ENCODE measurements around the gene TMEM69. TPM values are rescaled to one million over a fixed set of nuclear protein-coding genes. Genes with fewer than 3 reads are reported as not detected.

Gene TMEM69
- total and polyA plus RNA-seq, 10 of the 15 experiments (the other 5 are each of a cell fraction or from before 2014, with no cell fraction given), result 44.6 to 162 (median 88.8) TPM

DNA sequence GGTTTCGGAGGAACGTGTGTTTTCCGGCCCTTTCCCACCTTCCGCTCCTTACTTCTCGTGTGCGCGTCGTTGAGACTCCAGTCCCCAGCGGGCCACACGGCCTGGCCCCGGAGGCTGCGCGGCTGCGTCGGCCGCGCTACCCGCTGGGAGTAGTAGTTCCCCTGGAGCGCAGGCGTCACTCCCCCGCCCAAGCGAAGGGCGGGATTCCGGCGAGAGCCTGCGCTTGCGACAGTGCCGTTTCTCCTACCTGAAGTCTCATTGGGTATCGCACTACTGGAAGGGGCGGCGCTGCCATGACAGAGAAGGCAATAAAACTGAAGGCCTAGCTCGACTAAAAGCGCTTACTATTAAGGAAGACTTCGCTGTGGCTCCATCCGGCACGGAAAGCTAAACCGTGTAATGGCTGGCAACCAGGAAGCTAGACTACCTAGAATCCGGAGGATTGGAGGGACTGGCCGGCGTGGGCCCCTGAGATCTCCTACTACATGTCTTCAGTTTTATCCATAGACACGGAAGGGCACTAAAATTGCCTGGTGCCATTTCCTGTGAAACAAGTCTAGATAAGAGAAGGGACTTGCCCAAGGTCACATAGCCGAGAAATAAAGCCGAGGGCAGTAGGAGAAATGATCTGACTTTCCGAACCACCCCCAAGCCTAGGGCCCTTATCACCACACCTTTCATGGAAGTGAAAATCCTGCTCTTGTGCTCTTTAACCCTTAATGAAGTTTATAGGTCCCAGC is 797 bp upstream of the TMEM69 start (continued):
- TF ChIP-seq PML (IDR thresholded peaks at IDR 0.05; ENCODE audit: low read length), result peak; percentile 97
- TF ChIP-seq, protein P1, sequence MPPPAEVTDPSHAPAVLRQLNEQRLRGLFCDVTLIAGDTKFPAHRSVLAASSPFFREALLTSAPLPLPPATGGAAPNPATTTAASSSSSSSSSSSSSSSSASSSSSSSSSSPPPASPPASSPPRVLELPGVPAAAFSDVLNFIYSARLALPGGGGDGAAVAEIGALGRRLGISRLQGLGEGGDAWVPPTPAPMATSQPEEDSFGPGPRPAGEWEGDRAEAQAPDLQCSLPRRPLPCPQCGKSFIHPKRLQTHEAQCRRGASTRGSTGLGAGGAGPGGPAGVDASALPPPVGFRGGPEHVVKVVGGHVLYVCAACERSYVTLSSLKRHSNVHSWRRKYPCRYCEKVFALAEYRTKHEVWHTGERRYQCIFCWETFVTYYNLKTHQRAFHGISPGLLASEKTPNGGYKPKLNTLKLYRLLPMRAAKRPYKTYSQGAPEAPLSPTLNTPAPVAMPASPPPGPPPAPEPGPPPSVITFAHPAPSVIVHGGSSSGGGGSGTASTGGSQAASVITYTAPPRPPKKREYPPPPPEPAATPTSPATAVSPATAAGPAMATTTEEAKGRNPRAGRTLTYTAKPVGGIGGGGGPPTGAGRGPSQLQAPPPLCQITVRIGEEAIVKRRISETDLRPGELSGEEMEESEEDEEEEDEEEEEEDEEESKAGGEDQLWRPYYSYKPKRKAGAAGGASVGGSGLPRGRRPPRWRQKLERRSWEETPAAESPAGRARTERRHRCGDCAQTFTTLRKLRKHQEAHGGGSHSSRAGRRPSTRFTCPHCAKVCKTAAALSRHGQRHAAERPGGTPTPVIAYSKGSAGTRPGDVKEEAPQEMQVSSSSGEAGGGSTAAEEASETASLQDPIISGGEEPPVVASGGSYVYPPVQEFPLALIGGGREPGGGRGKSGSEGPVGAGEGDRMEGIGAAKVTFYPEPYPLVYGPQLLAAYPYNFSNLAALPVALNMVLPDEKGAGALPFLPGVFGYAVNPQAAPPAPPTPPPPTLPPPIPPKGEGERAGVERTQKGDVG (CRISPR knock-in tag; IDR thresholded peaks at IDR 0.05), result no peak
- TF ChIP-seq ZNF274 (IDR thresholded peaks at IDR 0.05; ENCODE audit: insufficient read depth, insufficient read length), result no peak
- peak; percentile 97 for TF ChIP-seq TAF1 (IDR thresholded peaks at IDR 0.05; ENCODE audit: borderline replicate concordance, low read depth, low read length)
- TF ChIP-seq, protein P2, sequence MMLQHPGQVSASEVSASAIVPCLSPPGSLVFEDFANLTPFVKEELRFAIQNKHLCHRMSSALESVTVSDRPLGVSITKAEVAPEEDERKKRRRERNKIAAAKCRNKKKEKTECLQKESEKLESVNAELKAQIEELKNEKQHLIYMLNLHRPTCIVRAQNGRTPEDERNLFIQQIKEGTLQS (IDR thresholded peaks at IDR 0.05; ENCODE audit: borderline replicate concordance, extremely low read depth, low read depth, low read length), result 0 out of 2 replicates have a peak, but pooled peaks have one; percentile 24
- TF ChIP-seq, protein P3, sequence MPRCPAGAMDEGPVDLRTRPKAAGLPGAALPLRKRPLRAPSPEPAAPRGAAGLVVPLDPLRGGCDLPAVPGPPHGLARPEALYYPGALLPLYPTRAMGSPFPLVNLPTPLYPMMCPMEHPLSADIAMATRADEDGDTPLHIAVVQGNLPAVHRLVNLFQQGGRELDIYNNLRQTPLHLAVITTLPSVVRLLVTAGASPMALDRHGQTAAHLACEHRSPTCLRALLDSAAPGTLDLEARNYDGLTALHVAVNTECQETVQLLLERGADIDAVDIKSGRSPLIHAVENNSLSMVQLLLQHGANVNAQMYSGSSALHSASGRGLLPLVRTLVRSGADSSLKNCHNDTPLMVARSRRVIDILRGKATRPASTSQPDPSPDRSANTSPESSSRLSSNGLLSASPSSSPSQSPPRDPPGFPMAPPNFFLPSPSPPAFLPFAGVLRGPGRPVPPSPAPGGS (IDR thresholded peaks at IDR 0.05; ENCODE audit: borderline replicate concordance, insufficient read depth, low read depth, low read length, poor library complexity, severe bottlenecking), result no peak
- no peak for TF ChIP-seq NFIC (IDR thresholded peaks at IDR 0.05; ENCODE audit: low read depth, low read length)
- TF ChIP-seq ZNF24 (IDR thresholded peaks at IDR 0.05), result no peak
- no peak for TF ChIP-seq ZNF217 (IDR thresholded peaks at IDR 0.05)
- TF ChIP-seq, protein P4, sequence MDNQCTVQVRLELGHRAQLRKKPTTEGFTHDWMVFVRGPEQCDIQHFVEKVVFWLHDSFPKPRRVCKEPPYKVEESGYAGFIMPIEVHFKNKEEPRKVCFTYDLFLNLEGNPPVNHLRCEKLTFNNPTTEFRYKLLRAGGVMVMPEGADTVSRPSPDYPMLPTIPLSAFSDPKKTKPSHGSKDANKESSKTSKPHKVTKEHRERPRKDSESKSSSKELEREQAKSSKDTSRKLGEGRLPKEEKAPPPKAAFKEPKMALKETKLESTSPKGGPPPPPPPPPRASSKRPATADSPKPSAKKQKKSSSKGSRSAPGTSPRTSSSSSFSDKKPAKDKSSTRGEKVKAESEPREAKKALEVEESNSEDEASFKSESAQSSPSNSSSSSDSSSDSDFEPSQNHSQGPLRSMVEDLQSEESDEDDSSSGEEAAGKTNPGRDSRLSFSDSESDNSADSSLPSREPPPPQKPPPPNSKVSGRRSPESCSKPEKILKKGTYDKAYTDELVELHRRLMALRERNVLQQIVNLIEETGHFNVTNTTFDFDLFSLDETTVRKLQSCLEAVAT (IDR thresholded peaks at IDR 0.05), result no peak; the same call in none of the 2 replicates
- TF ChIP-seq SMAD1 (IDR thresholded peaks at IDR 0.05; ENCODE audit: low read depth, partially characterized antibody), result peak; percentile 85
- TF ChIP-seq, protein P5, sequence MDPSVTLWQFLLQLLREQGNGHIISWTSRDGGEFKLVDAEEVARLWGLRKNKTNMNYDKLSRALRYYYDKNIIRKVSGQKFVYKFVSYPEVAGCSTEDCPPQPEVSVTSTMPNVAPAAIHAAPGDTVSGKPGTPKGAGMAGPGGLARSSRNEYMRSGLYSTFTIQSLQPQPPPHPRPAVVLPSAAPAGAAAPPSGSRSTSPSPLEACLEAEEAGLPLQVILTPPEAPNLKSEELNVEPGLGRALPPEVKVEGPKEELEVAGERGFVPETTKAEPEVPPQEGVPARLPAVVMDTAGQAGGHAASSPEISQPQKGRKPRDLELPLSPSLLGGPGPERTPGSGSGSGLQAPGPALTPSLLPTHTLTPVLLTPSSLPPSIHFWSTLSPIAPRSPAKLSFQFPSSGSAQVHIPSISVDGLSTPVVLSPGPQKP (IDR thresholded peaks at IDR 0.05; ENCODE audit: low read depth, low read length), result peak; percentile 68
- TF ChIP-seq, protein P6, sequence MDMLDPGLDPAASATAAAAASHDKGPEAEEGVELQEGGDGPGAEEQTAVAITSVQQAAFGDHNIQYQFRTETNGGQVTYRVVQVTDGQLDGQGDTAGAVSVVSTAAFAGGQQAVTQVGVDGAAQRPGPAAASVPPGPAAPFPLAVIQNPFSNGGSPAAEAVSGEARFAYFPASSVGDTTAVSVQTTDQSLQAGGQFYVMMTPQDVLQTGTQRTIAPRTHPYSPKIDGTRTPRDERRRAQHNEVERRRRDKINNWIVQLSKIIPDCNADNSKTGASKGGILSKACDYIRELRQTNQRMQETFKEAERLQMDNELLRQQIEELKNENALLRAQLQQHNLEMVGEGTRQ (IDR thresholded peaks at IDR 0.05; ENCODE audit: borderline replicate concordance, low read depth, low read length), result no peak
- no peak for TF ChIP-seq ASH2L (IDR thresholded peaks at IDR 0.05; ENCODE audit: borderline replicate concordance, low read depth)
- peak; percentile 85 for TF ChIP-seq CBFB (IDR thresholded peaks at IDR 0.05; ENCODE audit: low read depth)
- TF ChIP-seq, protein P7, sequence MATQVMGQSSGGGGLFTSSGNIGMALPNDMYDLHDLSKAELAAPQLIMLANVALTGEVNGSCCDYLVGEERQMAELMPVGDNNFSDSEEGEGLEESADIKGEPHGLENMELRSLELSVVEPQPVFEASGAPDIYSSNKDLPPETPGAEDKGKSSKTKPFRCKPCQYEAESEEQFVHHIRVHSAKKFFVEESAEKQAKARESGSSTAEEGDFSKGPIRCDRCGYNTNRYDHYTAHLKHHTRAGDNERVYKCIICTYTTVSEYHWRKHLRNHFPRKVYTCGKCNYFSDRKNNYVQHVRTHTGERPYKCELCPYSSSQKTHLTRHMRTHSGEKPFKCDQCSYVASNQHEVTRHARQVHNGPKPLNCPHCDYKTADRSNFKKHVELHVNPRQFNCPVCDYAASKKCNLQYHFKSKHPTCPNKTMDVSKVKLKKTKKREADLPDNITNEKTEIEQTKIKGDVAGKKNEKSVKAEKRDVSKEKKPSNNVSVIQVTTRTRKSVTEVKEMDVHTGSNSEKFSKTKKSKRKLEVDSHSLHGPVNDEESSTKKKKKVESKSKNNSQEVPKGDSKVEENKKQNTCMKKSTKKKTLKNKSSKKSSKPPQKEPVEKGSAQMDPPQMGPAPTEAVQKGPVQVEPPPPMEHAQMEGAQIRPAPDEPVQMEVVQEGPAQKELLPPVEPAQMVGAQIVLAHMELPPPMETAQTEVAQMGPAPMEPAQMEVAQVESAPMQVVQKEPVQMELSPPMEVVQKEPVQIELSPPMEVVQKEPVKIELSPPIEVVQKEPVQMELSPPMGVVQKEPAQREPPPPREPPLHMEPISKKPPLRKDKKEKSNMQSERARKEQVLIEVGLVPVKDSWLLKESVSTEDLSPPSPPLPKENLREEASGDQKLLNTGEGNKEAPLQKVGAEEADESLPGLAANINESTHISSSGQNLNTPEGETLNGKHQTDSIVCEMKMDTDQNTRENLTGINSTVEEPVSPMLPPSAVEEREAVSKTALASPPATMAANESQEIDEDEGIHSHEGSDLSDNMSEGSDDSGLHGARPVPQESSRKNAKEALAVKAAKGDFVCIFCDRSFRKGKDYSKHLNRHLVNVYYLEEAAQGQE (IDR thresholded peaks at IDR 0.05; ENCODE audit: low read depth, low read length), result peak; percentile 43; the same call in 1 of the 2 replicates
